Measurements from ENCODE around the gene PCSK7.
A peak's percentile ranks its signal among the peaks of the same experiment; 100 is the strongest.

Gene PCSK7

DNA sequence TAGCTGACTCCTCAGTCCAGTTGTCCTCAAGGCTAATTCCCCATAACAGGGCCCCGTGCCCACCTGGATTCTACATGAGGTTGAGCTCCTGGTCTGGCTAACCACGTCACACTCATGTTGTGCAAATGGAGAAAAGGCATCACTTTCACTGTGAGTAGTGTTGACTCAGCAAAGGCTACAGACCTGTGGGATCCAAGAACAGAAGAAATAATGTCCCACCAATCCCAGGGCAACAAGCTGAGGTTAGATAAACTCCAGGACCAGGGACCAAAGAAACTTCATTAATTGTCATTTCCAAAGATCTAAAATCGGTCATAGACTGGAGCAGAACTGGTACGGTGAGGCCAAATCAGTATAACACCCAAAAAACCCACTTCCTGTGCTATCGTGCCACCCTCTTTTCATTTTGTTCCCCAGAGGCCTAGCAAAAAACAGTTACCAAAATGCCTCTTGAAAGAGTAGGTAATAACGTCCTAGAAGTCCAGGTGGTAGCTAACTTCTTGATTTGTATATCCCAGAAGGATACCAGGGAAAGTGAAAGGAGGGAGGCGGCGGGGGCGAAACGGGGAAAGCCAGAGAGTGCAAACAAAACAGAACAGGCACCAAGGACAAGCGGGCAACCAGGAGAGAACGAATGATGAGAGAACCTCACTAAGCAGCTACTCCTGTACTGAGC is 1.4 kb downstream of the PCSK7 start:
- peak; percentile 25 for DNase-seq

DNA sequence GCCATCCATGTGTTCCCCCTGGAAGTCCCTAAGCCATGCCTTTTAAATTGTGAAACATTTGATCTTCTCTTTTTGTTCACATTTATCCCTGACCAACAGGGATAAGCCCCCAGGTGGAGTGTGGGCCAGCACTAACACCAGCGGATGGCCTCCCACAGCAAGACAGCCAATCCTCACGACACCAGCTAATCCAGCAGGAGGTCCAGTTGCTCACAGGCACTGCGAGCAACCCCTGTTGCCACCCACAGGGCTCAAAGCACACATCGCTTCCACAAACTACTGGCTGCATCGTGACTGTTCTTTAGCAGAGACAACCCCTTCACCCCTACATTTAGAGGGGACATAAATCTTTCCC is 2.0 kb downstream of the PCSK7 start:
- no peak for DNase-seq

DNA sequence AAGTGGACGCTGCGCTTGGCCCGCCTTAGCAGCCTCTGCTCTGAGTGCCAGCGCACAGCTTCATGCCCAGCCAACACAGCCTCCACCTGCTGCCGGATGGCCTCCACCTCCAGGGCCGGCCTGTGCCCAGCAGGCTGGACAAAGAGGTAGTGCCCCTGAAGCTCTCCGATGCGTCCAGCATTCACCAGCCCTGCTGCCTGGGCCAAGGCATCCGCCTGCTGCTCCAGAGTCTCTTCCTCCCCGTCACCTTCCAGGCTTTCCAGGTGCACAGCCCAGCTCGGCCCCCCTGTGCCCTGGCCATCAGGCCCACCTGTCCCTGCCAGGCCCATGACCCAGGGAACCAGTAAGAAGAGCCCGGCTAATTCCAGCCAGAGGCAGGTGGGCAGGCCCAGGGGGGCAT is 2.5 kb downstream of the PCSK7 start:
- no peak for DNase-seq

DNA sequence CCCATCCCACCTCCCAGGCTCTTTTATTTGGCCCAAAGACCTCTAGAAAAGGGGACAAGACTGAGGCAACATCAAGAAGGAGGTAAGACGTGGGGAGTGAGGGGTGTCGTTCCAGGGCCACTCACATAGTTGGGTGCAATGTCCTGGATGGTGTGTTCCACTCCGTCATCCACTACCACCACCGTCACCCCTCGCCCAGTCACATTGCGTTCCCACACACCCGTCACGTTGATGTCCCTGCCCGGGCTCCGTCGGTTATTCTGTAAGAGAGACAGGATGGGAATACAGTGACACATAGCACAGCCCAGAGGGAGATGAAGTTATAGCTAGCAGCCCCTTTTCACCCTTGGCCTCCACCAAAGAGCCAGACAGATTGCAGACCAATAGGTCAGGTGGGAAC is 3.8 kb downstream of the PCSK7 start:
- no peak for DNase-seq

DNA sequence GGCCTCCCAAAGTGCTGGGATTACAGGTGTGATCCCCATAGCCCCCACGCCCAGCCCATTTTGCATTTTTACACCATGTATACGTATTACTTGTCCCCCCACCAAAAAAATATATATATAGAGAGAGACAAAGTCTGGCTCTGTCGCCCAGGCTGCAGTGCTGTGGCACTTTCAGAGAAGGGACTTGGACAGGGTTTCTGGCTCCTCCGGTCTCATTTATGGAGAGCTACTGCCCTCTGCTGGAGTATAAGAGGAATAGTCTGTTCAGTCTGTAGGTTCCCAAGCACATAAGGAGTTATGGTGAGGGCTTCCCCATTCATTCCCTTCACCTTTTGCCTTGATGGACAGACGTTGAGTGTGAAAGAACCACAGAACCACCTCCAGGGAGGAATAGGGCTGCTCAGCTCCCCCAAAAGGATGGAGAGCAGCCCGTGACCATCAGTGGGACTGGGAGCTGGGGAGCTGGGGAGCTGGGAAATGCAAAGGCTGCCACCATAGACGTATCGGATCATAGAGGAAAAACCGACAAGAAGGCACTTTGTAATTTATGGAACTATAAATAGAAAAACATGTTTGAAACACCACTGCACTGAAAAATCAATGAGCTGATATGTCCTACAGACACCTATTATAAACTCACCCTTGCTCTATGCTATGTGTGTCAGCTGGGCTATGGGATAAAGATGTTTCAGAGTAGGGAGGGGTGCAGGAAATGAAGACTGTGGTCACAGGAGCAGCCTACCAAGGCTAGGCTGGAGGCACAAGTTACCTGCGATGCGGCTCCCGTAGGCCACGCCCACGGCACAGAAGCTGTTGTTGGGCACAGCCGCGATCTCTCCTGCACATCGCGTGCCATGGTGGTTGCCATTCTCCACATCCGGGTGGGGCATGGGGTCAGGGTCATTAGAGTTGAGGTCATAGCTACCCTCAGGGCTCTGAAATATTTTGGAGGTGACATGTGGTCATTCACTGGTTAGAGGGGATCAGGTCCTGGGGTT is 5.2 kb downstream of the PCSK7 start:
- no peak for DNase-seq

DNA sequence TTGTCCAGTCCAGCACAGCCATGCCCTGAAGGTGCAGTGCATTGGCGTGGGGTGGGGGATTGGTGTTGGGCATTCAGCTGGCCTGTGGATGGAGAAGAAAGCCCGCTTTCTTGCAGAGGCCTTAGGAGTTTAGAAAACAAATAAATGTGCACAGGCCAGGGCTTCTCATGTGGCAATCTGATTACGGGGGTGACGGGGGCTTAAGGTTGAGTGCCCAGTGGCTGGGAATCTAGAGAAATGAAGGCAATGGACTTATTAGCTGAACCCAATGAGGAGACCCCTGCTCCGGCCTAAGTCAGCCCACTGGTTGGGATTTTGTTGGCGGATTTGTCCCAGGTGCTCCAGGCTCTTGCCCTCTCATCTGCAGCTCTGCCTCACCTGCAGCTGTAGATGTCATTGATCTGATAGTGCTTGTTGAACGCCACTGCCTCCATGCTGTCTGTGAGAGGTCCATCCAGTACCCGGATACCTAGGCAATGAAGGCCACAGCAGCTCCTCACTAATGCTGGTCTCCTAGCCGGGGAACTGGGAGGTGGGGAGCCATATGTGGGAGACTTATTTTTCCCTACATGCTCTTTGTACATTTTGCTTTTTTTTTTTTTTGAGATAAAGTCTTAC is 6.2 kb downstream of the PCSK7 start:
- no peak for DNase-seq

DNA sequence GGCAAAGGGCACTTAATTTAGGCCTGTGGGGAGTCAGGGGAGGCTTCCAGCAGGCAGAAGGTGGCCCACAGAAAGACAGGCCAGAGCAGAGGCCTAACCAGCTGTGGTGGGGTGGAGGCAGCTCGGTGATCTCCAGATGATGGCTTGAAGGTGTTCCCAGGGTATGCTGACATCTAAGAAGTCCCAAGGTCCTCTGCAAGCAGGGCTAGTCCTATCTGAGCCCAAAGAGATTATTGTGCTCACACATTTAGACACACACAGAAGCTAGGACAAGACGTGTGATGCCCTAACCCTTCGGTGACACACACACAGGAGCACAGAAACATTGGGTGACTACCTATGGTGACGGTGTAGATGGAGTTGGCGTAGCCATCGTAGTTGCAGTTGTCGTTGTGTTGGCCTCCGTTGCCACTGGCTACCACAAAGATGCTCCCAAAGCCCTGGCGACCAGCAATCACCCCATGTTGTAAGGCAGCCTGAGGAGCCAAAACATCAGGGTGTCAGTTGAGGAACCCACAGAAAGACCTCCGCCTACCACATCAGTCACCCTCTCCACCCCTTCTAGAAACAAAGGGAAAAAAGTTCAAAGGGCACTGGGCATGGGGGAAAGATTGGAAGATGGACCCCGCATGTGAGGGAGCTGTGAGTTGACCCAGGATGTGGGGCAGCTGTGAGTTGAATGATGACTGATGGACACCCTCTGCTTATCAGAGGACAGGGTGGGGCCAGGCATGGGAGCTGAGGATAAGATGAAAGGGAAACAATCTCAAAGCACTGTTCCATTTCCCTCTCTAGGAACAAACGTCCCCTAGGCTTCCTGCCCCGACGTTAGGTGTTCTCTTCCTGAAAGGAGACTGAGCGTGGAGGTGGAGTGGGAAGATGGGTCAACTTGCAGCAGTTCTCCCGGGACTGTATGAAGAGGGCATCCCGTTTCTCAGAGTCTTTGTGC is 7.9 kb downstream of the PCSK7 start:
- DNase-seq, result no peak

DNA sequence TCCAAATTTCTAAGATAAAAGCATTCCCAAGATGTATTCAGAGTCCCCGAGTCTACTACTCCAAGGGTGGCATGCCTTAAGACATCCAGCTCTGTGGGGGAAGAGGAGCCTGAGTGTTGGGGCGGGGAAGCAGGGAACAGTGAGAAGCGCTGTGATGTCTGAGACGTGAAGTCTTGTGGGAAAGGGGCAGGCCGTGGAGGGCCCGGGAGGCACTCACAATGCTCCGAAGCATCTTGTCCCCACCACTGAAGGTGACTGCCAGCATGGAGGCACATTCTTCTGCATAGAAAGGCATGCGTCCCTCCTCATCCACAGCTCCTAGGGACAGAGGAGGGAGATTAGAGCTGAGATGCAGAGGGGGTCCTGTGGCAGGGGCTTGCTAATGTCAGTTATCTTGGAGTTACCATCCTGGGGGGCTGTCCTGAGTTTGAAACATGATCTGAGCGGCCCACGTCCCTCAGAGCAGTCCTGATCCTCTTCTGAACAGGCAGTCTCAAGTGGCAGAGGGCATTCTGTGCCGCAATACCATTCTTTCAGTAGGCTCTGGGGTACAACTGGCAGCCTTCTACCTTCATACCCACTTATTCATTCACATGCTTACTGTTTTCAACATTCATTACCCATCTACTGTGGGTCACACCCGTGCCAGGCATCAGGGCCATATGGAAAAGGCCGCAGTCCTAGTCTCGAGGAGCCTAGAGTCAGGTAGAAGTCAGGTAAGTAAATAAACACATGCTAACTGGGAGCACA is 8.7 kb downstream of the PCSK7 start:
- DNase-seq, result no peak

DNA sequence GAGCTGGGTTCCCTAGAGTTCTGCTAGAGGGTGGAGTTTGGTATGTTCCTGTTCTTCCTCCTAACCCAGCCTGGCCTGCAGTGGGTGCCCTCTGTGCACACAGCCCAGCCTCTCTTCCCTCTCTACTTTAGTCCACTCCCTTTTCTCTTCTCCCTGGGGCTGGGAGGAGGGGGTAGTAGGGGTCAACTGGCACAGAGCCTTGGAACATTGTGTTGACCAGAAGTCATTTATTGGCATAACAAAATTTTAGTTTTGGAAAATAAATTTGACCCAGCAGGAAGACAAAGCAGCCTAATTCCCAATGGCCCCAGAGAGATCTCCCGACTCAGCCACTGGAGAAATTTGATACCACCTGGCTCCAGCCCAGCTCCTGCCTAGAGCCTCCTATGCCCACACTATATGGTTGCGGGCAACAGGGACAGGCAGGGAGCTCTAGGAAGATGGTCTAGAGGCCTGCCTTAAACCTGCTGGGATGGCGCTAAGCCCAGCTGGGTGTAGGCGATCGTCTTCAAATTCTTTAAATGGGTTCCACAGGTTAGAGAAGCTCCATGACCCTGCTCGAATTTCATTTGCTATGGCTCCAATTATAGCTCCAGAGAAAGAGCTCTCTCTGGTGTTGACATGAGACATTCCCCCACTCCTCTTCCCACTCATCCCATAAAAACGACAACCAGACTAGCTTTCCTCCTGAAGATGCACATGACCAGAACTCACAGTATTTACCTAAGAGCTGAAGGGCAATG is 9.9 kb downstream of the PCSK7 start:
- DNase-seq, result no peak

DNA sequence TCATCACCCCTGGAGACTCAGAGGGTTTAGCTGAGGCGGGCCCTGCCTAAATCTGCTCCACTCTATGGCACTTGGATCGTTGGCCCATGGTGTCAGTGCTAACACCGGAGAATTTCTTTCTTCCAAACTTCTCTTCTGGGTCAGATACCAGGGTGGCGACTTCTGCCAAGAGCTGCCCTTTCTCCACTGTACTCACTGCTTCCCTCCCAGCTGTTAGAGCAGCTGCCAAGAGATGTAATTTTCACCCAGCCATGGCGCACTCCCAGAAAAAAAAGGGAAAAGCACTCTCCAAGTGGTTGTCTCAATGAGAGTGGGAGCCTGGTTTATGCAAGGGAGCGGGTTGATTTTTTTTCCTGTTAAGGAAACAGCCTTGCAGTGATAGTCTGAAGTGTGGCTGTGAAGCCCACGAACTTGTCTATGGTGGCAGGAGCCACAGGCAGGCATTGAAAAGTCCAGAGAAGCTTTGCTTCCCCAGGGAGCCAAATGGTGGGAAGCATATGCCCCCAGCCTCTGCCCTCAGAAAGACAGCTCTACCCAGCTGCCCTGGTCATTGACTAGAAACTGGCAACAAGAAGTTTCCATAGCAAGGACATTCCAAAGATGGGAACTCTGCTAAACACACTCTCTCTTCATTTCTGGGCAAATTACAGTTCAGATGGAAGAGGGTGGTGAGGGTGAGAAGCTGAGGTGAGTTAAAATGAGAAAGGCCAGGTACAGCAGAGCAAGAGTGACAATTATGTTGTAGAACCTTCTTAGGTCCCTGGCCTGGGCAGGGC is 10.7 kb downstream of the PCSK7 start:
- no peak for DNase-seq

DNA sequence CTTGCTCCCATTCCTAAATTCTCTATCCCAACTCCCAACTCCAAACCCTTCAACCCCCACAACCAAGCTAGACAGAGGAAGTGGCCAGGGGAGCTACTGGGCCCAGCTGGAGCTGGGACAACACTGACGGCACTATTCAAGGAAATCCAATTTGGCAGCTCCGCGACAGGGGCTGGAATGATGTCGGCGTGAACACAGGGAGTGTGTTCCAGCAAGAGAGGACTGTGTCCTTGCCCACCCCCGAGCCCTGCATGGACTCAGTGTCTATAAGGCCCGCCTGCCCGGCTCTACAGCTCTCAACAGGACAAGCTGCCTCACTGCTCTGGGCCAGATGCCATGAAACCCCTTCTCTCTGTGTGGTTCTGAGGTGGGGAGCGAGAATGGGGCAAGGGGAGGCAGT is 11.3 kb downstream of the PCSK7 start:
- DNase-seq, result no peak

DNA sequence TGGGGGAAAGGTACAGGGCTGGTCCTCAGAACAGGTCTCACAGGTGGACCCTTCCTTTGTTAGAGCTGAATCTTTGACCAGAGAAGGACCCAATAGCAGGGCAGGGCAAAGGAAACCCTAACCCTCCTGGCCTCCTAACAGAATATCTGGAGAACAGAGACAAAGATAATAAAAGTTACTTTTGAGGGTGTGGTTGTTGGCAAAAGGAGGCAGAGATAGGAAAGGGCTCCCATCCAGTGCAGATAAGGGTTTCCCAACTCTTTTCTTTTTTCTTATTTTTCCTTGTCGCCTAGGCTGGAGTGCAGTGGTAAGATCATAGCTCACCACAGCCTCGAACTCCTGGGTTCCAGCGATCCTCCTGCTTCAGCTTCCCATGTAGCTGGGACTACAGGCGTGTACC is 11.9 kb downstream of the PCSK7 start:
- DNase-seq, result no peak

DNA sequence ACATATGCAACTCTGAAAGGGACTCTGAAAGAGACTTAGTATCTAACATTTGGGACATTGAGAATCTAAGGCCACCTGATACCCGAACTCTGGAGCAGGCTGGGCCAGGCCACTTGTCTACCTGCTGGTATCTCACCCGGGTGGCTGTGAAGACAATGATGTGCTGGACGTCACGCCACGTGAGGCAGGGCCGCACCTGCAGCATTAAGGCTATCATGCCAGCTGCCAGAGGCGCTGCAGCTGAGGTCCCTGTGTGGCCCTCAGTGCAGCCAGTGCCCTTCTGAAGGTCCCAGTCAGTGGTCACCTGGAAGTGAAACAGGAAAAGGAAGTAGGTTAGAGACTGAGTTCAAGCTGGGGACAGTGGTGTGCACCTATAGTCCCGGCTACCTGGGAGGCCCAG is 12.4 kb downstream of the PCSK7 start:
- no peak for DNase-seq

DNA sequence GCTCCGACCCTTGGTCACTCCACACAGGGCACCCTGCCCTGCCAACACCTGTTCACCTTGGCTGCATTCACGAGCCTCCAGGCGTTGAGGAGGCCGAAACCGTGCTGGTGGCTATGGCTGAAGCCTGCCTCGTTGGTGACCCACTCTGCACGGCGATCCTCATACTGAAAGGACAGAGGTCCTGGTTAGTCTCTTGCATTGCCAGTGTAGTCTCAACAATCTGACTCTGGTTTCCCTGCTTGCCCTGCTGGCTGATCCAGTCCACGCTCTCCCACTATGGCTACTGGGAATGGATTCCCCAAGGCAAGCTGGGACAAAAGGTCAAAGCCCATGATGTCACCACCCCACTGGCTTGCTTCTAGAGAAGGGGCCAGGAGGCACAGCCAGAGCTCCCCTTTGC is 12.9 kb downstream of the PCSK7 start:
- DNase-seq, result no peak

DNA sequence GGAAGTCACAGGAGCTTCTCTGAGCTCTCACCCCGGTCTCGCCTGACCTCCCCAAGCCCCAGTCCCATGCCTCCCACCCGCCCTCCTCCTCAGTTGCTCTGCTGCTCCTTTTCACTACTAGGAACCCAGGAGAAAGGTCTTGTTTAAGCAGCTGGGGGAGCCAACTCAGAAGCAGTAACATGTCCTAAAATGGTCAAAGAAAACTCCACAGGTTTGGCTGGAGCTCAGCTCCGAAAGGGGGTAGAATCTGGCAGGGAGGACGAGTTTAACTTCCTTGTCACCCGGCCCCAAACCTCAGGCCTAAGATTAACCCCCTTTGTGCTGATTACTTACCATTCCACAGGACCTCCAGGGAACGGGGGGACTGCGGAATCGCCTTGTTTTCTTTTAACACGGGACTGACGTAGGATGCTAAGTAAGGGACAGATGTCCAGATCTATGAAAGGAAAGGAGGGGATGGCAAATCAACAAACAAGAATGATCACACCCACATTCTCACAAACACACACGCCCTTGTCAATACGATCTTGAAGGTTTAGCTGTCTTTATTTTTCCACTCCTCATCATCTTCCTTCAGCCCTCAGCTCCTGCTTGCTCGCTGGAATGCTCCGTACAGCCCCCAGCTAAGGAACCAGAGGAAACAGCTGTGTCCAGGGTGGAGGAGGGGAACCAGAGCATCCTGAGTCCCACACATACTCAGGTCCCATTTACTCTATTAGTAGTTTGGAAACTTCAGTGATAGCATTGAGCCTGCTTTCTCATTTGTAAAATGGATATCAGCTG is 13.5 kb downstream of the PCSK7 start:
- DNase-seq, result no peak

DNA sequence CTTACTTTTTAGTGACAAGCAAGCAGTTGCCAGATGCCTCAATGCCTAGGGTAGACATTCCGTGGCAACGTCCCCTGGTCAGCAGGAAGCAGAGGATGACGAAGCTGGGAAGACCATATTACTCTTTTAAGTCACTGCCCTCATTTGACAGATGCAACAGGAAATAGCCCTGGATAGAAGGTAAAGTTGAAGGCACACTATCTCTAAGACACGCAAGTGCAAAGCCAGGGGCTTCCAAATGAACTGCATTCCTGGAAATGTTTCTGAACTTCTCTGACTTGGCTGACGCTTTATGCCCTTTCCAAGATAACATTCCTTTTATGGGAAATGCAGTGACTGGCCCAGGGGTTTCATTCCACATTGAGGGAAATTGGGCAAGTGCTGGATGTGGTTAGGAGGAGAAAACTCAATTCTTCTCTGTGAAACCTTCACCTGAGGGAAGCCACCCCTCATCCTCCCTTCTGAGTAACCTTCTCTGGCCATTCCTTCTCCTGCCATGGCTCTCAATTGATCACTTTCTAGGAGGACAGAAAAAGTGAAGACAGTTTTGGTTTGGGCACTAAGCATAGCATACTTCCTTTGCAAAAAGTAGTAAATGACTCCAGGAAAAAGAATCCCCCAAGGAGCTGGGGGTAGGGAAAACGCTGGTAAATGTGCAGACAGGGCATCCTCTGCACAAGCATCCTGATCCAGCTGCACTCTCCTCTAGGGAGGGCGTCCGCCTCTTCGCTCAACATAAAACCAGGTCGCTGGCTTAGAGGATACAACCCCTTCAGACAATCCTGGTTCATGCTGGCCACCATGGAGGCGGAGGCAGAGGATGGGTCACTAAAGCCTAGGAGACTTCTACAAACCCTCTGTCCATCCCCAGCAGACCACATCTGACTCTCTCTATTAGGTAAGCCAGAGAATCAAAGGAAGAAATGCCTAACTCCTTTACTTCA is 14.5 kb downstream of the PCSK7 start:
- no peak for DNase-seq

DNA sequence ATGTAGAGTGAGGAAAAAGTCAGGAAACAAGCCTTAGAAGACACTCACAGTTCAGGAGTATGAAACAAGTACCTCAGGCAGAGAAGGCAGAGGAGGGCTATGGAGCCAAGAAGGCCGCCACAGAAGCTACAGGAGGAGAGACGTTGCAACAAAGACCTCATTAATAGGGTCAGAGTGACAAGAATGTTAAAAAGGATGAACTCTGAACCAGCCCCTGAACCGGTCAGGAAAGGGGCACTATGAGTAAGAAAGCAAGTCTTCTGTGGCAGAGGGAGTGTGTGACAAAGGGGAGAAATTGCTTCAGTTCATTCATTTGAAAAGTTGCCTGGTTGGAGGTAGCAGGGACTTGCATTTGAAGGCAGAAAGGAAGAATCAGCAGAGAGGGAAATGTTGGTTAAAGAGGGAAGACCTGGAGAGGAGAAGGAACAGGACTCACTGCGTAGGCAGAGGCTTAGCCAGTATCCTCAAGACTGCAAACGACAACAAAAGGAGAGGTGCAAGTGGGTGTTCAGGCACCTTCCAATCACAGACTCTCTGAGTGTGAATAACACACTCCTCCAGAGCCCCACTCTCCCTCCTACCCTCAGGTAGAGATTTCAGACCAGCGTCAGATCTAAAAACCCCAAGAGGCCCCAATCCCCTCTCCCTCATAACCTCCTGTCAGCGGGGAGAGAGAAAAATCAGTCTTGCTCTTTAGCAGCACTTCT is 17.3 kb downstream of the PCSK7 start:
- no peak for DNase-seq
